ENCODE data around the gene IGFBP4.

Gene IGFBP4

DNA sequence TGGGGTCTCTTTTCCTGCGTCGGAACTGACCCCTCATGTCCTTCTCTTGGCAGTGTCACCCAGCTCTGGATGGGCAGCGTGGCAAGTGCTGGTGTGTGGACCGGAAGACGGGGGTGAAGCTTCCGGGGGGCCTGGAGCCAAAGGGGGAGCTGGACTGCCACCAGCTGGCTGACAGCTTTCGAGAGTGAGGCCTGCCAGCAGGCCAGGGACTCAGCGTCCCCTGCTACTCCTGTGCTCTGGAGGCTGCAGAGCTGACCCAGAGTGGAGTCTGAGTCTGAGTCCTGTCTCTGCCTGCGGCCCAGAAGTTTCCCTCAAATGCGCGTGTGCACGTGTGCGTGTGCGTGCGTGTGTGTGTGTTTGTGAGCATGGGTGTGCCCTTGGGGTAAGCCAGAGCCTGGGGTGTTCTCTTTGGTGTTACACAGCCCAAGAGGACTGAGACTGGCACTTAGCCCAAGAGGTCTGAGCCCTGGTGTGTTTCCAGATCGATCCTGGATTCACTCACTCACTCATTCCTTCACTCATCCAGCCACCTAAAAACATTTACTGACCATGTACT, 13.2 kb downstream of the IGFBP4 start:
- no peak for DNase-seq (ENCODE audit: low spot score)

GRCh38 chr17:40457369-40457768, 14.1 kb downstream of the IGFBP4 start:
- DNase-seq (ENCODE audit: low spot score), result no peak

DNA sequence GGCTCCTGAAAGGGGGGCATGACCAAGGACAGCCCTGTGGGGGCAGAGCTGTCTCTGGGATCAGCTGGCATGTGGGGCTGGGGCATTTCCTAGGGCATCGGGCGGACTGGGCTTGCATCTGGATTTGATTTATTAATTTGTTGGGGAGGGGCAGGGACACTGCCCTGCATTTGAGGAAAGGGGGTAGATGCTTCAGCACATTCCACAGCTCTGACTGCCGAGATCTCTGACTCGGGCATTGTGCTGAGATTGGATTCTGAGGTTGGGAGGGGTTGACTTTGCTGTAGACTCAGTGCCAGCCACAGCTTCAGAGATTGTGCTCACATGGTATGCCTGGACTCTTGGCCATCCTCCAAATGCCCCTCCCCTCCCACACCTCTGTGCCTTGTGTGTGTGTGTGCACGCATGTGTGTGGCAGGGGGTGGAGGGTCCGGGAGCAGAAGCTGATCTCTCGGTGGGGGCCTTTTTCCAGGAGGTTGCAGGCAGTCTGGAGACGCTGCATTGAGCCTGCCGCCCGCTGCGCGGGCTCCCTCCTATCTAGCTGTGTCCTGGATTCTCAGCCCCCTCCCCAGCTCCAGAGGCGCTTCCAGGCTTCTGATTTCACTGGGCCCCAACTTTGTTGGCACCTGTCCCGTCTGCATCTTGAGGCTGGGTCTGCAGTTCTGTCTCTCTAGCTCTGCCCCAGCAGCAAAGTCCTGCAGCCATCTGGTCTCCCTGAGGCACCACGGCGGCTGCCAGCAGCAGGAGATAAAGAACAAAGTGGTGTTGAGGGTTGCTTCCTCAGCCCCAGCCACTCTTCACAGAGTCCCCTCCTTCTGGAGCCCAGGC, 14.9 kb downstream of the IGFBP4 start:
- DNase-seq (ENCODE audit: low spot score), result no peak

- DNase-seq (ENCODE audit: low spot score), result no peak
Observed at GRCh38 chr17:40458851-40459482, 15.7 kb downstream of the IGFBP4 start.

- DNase-seq (ENCODE audit: low spot score), result no peak
Observed at GRCh38 chr17:40459636-40460603, 16.7 kb downstream of the IGFBP4 start.

GRCh38 chr17:40460604-40460967, 17.3 kb downstream of the IGFBP4 start:
- peak; percentile 64 for DNase-seq (ENCODE audit: low spot score)

DNA sequence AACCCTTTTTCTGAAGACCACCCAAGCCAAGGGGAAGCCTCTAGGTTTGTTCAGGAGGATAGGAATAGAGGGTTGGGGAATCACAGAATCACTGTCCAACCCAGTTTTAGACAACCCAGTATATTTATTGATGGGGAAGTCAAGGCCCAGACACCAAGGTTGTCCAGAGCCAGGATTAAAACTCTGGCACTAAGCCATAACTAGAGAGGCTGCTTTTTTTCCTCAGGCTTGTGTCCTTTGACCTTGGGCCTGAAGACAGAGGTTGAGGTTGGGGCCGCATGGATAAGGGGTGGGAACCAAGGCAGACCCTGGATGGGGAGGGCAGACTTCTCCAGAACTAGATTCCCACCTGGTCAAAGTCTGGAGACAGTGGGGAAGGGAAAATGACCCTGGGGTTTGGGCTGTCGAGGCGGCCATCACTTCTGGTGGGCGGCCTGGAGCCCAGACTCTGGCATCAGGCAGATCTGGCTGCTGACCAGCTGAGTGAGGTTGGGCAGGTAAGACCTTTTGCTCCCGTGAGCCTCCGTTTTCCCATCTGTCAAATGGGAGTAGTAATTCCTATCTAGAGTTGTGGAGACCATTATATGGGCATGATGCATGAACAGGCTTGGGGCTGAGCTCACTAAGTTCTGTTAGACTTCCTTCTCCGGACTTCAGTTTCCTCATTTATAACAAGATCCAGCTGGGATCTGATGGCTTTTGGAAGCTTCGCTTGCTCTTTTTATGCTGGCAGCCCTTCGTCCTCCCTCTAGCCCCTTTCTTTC, 17.9 kb downstream of the IGFBP4 start:
- DNase-seq (ENCODE audit: low spot score), result no peak

DNA sequence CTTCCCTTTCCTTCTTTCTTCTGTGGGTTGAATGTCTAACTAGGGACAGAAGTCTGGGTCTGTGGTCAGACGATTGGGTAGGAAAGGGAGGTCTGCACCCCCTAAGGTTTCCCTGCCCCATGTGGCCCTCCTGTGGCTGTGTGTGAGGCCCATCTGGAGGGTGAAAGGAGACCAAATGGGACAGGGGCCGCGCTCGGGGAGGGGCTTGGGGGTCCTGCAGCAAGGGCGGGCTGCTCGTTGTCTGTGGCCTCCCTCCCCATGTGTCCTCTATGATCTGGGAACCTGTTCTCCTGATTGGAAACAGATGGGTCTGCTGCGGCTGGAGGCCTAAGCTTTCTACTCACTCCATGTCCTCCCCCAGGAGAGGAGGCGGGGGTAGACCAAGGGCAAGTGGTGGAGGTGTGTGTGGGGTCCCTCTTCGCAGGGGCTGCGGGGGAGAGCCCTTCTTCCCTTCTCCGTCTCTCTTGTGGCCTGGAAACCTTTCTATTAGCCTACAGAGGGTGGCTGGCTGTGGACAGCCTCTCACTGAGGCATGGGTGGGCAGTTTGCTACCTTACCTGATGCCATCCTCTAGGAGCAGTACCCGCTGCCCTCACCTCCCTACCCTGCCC, 18.6 kb downstream of the IGFBP4 start:
- DNase-seq (ENCODE audit: low spot score), result no peak

GRCh38 chr17:40462343-40463121, 19.3 kb downstream of the IGFBP4 start:
- no peak for DNase-seq (ENCODE audit: low spot score)

DNA sequence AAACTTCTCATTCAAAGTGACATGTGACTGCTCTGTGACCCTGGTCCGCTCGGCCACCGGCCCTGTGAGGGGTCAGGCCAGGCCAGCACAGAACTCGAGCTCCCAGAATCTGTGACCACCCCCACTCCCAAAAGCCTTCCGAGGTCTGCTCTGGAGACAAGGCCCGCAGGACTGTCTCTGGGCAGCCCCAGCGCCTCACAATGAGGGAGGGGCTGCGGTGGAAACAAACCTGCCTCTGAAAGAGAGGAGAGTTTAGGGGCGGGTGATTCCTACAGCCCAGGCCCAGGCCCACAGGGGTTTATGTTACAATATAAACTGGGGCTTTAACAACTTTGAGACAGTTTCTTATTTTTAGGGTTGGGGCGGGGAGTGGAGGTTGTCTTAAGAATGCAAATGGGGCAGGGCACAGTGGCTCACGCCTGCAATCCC, 19.9 kb downstream of the IGFBP4 start:
- DNase-seq (ENCODE audit: low spot score), result no peak

DNA sequence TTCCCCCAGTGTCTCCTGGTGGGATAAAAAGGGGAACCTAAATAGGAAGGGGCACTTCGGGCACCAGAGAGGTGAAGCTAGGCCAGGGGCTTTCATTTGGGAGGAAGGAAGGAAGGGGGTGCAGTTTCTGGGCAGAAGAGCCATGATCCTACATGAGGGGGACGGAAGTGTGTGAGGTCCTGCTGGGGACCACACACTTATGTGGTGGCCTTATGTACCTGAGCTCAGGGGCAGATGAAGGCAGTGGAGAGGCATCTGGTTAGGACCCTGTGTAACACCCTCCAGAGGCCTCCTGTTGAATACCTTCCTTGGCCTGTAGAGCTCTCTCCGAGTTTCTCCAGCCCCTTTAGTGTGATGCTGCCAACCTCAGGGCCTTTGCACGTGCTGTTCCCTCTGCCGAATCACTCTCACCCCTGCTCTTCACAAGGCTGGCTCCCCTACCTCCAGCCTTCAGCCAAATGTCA, 21.2 kb downstream of the IGFBP4 start:
- no peak for DNase-seq (ENCODE audit: low spot score)

DNA sequence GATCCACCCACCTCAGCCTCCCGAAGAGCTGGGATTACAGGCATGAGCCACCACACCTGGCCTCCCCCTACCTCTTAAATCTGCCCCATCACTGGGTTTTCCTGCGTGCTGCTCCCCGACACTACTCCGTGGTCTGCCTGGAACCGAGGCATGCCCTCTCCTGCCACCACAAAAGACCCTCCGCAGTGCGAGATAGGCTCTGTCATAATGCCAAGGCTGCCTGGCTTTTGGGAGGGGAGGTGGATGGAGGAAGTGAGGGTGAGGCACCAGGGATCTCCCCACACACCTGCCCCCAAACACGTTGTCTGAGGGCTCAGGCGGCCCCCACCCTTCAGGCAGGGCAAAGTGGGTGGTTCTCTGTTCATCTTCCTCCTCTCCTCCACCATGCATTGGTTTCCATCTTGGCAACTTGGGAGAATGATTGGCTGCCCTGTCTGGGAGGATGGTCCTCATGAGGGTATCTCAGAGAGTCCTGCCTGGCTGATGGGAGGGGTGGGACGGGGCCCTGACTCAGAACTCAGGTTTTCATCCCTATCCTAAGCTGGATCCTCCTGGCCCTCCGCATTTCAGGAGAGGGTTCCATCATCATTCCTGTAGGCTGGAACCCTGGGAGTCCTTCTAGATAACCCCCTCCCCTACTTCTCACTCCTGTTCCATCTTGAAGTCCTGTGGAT, 23.2 kb downstream of the IGFBP4 start:
- DNase-seq (ENCODE audit: low spot score), result no peak

DNA sequence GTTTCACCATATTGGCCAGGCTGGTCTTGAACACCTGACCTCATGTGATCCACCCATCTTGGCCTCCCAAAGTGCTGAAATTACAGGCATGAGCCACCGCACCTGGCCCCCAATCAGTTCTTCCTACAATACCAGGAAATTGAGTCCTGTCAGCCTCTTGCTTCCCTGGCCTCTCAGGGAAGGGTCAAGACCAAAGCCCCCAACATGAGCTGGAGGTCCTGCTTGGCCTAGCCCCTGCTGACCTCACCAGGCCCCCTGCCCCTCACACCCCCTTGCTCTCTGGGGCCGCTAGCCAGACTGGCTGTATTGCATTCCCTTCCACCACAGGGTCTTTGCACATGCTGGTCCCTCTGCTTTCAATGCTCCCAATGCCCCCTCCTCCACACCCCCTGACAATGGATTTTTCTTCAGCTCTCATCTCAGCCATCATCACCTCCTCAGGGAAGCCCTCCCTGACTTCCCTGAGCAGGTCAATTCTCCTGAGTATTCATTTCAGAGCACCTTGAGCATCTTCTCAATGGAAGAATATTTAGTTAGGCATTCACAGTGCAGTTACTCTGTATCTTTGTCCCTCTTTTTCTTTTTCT, 24.1 kb downstream of the IGFBP4 start:
- DNase-seq (ENCODE audit: low spot score), result no peak

DNA sequence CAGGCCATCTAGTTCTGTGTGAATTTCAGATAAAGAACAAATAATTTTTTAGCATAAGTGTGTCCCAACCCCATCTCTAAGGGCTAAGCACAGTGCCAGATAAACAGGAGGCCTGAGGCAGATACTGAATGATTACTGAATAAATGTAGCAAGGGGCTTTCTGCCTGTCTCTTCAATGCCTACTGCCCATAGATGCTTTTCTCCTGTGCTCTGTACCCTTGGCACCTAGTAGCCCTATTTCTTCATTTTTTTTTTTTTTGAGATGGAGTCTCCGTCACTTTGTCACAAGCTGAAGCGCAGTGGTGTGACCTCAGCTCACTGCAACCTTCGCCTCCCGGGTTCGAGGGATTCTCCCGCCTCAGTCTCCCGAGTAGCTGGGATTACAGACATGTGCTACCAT, 25.3 kb downstream of the IGFBP4 start:
- no peak for DNase-seq (ENCODE audit: low spot score)

GRCh38 chr17:40469805-40470675, 26.8 kb downstream of the IGFBP4 start:
- no peak for DNase-seq (ENCODE audit: low spot score)

DNA sequence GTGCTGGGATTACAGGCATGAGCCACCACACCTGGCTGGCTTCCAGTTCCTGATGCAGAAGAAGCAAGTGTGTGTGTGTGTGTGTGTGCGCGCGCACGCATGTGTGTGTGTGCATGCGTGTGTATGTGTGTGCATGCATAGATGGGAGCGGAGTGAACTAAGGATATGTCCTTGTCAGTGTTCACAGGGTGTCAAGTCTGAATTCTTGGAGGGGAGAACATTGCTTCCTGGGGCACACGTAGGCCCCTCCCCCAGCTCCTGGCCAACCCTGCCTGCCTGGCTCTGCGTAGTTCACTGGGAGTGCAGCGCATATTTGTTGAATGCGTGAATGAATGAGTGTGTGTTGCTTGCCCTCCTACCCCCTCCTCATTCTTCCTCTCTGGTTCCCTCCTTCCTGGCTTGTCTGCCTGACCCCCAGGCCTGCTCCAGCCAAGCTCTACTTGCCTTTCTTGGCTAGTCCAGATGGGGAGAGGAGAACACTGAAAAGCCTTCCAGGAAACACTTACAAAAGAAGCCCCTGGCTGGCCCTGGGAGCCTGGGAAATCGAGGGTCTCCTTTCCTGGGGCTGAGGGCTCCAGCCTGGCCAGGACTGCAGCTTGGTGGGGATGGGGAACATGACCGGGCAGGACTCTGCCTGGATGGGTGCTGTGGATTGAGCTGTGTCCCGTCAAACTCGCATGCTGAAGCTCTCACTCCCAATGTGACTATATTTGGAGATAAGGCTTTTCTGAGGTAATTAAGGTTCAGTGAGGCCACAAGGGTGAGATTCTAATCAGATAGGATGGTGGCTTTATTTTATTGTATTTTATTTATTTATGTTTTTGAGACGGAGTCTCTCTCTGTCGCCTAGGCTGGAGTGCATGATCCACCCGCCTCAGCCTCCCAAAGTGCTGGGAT, 27.9 kb downstream of the IGFBP4 start:
- no peak for DNase-seq (ENCODE audit: low spot score)
